Astrocyte of the cerebellum (primary cell): ENCODE measurements around the gene SLC35B2.

ENCODE experiments used
- DNase-seq: peaks from one replicate; pipeline ENCODE4 v3.0.0-alpha.2; 2011; ENCODE audit warnings: low read depth
- H3K4me3 ChIP-seq: 2 replicates; pipeline ENCODE4 v1.5.1; 2011; ENCODE audit warnings: mild to moderate bottlenecking, low read depth, low read length, moderate library complexity
- in situ Hi-C: cut with HindIII; loops from 2 replicates; pipeline ENCODE4 v1.10.0; 2017; ENCODE audit warnings: low sequenced_read_pairs
- TF ChIP-seq, protein P1 (sequence below): IDR thresholded peaks from 2 replicates; pipeline ENCODE4 v1.5.1; 2012; ENCODE audit warnings: low read length, low read depth, moderate library complexity, mild to moderate bottlenecking; ENCODE audit errors: missing control alignments

Gene SLC35B2

DNA sequence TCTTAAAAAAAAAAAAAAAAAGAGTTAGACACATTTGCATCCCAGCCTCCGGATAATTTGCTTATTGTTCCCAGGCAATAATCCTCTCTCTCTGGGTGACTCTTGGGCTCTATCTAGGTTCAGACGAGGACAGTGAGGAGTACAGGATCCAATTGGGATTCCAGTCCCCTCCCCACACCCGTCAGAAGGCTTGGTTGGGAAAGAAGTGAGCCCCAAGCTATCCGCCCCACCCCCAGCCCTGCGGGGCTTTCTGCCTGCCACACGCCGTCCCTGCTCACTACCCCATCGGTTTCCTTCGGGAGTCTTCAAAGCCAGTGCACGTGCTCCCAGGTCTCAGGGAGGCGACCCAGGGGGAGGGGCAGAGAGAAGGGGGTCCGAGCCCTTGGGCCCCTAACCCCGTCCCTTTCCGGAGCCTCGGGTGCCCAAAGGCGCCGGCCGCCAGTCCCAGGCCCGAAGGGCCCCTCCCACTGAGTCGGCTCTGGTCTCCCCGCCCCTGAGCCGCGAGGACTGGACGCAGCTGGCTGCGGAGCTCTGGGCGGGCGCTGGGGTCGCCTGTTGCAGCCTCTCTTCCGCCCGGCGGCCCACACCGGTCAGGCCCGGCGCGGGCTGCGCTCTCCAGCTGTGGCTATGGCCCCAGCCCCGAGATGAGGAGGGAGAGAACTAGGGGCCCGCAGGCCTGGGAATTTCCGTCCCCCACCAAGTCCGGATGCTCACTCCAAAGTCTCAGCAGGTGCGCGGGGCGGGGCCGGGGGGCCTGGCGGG, 38.1 kb downstream of the SLC35B2 start:
- in situ Hi-C loops: no loop called here
- DNase-seq: no peak
- TF ChIP-seq, protein P1, sequence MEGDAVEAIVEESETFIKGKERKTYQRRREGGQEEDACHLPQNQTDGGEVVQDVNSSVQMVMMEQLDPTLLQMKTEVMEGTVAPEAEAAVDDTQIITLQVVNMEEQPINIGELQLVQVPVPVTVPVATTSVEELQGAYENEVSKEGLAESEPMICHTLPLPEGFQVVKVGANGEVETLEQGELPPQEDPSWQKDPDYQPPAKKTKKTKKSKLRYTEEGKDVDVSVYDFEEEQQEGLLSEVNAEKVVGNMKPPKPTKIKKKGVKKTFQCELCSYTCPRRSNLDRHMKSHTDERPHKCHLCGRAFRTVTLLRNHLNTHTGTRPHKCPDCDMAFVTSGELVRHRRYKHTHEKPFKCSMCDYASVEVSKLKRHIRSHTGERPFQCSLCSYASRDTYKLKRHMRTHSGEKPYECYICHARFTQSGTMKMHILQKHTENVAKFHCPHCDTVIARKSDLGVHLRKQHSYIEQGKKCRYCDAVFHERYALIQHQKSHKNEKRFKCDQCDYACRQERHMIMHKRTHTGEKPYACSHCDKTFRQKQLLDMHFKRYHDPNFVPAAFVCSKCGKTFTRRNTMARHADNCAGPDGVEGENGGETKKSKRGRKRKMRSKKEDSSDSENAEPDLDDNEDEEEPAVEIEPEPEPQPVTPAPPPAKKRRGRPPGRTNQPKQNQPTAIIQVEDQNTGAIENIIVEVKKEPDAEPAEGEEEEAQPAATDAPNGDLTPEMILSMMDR: no peak
- H3K4me3 ChIP-seq: peak overlapping the region; percentile 20

DNA sequence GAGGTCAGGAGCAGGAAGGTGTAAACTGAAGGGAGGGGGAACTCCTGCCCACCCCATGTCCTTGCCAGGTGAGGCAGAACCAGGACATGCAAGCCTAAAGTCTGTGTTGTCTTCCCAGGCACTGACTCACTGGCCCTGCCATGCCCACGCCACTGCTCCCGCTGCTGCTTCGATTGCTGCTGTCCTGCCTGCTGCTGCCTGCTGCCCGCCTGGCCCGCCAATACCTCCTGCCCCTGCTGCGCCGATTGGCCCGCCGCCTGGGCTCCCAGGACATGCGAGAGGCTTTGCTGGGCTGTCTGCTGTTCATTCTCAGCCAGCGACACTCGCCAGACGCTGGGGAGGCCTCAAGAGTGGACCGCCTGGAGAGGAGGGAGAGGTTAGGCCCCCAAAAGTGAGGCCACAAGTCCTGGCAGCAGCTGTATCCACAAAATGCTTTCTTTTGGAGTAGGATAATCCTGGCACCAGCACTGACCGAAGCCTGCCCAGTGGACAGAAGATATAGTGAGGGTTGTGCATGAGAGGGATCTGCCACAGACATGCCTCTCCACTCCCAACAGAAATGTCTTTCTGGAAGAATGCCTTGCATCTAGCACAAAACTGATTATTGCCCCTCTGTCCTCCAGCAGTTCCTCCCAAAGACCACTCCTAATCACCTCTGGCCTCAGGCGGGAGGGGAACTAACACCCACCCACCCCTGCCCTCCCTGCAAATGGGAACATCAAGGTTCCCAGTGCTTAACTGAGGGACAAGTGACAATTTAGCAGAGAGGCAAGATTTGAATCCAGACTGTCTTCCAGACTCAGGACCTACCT, 39.8 kb downstream of the SLC35B2 start:
- no peak for DNase-seq
- in situ Hi-C loops: no loop called here
- TF ChIP-seq, protein P1: no peak
- no peak overlapping the region for H3K4me3 ChIP-seq

DNA sequence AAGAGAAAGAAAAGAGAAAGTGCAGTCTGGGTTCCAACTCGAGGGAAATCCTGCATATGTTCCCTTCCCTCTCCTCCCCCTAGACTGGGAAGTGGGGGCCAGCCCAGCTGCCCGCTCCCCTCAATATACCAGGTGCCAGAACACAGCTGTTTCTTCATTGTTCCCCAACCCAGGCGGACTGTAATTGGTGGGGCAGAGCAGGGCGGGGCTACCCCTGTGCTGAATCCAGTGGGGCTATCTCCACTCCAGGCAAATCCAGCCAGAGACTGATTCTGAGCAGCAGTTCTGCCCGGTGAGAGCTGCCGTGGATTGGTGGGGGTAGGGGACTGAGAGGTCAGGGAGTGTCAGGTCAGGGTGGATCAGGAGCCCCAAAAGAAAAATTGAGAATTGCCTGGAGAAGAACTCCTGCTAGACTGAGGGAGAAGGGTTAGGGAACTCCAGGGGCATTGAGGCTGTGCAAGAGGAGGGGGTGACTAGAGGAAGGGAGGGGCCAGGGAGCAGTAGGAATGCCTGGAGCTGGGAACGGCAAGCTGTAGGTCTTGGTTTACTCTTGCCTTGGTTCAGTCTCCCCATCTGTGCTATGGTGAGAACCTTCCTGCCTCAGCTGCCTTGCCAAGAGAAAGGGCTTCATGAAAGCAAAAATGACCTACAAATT, 40.5 kb downstream of the SLC35B2 start, which contains the start of gene MYMX:
TSS of gene MYMX (plus strand) at position 250 of the 655 bp plus-strand sequence. CDS start 546 bp downstream, outside the sequence.
- in situ Hi-C loops: no loop called here
- no peak within 1 kb of the TSS for H3K4me3 ChIP-seq
- TF ChIP-seq, protein P1: no peak
- DNase-seq: no peak

DNA sequence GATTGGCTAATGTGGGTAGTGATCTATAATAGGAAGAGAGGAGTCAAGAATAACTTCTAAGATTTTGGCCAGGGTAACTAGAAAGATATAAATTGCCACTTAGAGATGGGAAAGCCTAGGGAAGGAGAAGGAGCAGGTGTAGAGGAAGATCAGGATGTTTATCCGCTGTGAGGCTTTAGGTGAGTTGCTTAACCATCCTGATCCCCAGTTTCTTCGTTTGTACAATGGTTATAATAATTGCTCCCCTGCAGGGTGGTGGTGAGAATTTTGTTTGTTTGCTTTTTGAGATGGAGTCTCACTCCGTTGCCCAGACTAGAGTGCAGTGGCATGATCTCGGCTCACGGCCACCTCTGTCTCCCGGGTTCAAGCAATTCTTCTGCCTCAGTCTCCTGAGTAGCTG, 43.0 kb downstream of the SLC35B2 start:
- in situ Hi-C loops: no loop called here
- TF ChIP-seq, protein P1: no peak
- no peak overlapping the region for H3K4me3 ChIP-seq
- no peak for DNase-seq

DNA sequence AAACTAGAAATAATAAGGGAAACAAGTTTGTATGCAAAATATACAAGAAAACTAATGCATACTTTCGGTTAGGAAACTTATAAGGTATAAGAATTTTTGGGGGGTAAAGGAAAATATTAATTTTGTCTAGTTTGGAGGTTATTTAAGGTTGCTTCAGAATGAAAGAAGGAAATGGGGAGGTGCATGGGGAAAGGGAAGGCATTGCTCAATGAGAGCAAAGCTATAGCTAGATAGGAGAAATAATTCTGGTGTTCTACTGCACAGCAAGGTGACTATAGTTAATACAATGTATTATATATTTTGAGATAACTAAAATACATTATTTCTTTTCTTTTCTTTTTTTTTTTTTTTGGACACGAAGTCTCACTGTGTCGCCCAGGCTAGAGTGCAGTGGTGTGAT, 46.0 kb downstream of the SLC35B2 start:
- no peak overlapping the region for H3K4me3 ChIP-seq
- DNase-seq: no peak
- TF ChIP-seq, protein P1: no peak
- in situ Hi-C loops: no loop called here

DNA sequence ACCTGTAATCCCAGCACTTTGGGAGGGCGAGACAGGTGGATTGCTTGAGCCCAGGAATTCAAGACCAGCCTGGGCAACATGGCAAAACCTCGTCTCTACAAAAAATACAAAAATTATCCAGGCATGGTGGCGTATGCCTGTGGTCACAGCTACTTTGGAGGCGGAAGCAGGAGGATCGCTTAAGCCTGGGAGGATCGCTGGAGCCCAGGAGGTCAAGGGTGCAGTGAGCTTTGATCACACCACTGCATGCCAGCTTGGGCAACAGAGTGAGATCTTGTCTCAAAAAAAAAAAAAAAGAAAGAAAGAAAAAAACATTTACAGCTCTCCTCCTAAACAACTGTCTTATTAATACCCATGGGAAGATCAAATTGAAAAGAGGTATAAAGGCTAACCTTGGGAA, 49.4 kb downstream of the SLC35B2 start:
- in situ Hi-C loops: no loop called here
- DNase-seq: no peak
- TF ChIP-seq, protein P1: no peak

More for the DNA sequence above, 49.4 kb downstream of the SLC35B2 start:
- H3K4me3 ChIP-seq: no peak overlapping the region
